Measurements from ENCODE around the gene DOCK1. TPM values are rescaled to one million over a fixed set of nuclear protein-coding genes. Genes with fewer than 3 reads are reported as not detected.

DOCK1 gene
- total RNA-seq, 1 experiment from 2014 or later: 82.2 TPM

GRCh38 chr10:127102176-127102575, 196.9 kb downstream of the DOCK1 start:
- H3K9me3 ChIP-seq: no peaks in the 10 kb centered on the region
- no peaks in the 10 kb centered on the region; the same call in 1 of the 2 replicates for H3K36me3 ChIP-seq (ENCODE audit: control insufficient read depth, insufficient read depth, low read length)
- TF ChIP-seq CTCF (IDR thresholded peaks at IDR 0.05; ENCODE audit: insufficient read depth in 1 of 2, low read depth in 1 of 2, low read length in 1 of 2, severe bottlenecking in 1 of 2, unreplicated experiment in 1 of 2): no peak
- H3K4me3 ChIP-seq (ENCODE audit: low read depth, low read length): no peak overlapping the region
- Mint-ChIP-seq H3K4me1 (ENCODE audit: low read depth, unreplicated experiment) (peaks cover 9% of the 10 kb centered on the region), H3K4me3 (ENCODE audit: unreplicated experiment) (no peak overlapping the region), H3K36me3 (ENCODE audit: insufficient read depth, unreplicated experiment) (peaks cover 27% of the 10 kb centered on the region), H3K27ac (ENCODE audit: unreplicated experiment) (no peak overlapping the region), H3K9me3 (ENCODE audit: unreplicated experiment) (no peaks in the 10 kb centered on the region), H3K27me3 (ENCODE audit: insufficient read depth, unreplicated experiment) (no peaks in the 10 kb centered on the region)
- ChIA-PET POLR2A (no interaction called here), CTCF (no interaction called here)
- peak in 1 of 2 experiments; percentile 65 for DNase-seq
- BruUV-seq (replicated peaks): no TSS peak
- intact Hi-C loops (cut with micrococcal nuclease; ENCODE audit: unreplicated experiment): no loop called here
- H3K4me1 ChIP-seq: no peaks in the 10 kb centered on the region
- no peaks in the 10 kb centered on the region for H3K27me3 ChIP-seq (replicated peaks; ENCODE audit: control insufficient read depth, insufficient read depth, low read length)

- no TSS peak for BruUV-seq (replicated peaks)
- Mint-ChIP-seq H3K4me3 (ENCODE audit: unreplicated experiment) (no peak overlapping the region), H3K4me1 (ENCODE audit: low read depth, unreplicated experiment) (no peaks in the 10 kb centered on the region), H3K9me3 (ENCODE audit: unreplicated experiment) (no peaks in the 10 kb centered on the region), H3K27ac (ENCODE audit: unreplicated experiment) (no peak overlapping the region), H3K36me3 (ENCODE audit: insufficient read depth, unreplicated experiment) (peaks cover 35% of the 10 kb centered on the region), H3K27me3 (ENCODE audit: insufficient read depth, unreplicated experiment) (no peaks in the 10 kb centered on the region)
- no peaks in the 10 kb centered on the region for H3K36me3 ChIP-seq (ENCODE audit: control insufficient read depth, insufficient read depth, low read length)
- intact Hi-C loops (cut with micrococcal nuclease; ENCODE audit: unreplicated experiment): no loop called here
- CTCF ChIA-PET: no interaction called here
- no peaks in the 10 kb centered on the region for H3K9me3 ChIP-seq
- no peak overlapping the region for H3K4me3 ChIP-seq (ENCODE audit: low read depth, low read length)
- no peaks in the 10 kb centered on the region for H3K4me1 ChIP-seq
- DNase-seq: no peak
- TF ChIP-seq CTCF (IDR thresholded peaks at IDR 0.05; ENCODE audit: insufficient read depth in 1 of 2, low read depth in 1 of 2, low read length in 1 of 2, severe bottlenecking in 1 of 2, unreplicated experiment in 1 of 2): no peak
- H3K27me3 ChIP-seq (replicated peaks; ENCODE audit: control insufficient read depth, insufficient read depth, low read length): no peaks in the 10 kb centered on the region
- POLR2A ChIA-PET: no interaction called here
Observed at GRCh38 chr10:127115100-127115499, 209.9 kb downstream of the DOCK1 start.

- Mint-ChIP-seq H3K9me3 (ENCODE audit: unreplicated experiment) (no peaks in the 10 kb centered on the region), H3K27me3 (ENCODE audit: insufficient read depth, unreplicated experiment) (no peaks in the 10 kb centered on the region), H3K27ac (ENCODE audit: unreplicated experiment) (no peak overlapping the region), H3K4me1 (ENCODE audit: low read depth, unreplicated experiment) (no peaks in the 10 kb centered on the region), H3K4me3 (ENCODE audit: unreplicated experiment) (no peak overlapping the region), H3K36me3 (ENCODE audit: insufficient read depth, unreplicated experiment) (peaks cover 30% of the 10 kb centered on the region)
- Histone ChIP-seq H3K9me3 (no peaks in the 10 kb centered on the region), H3K4me1 (no peaks in the 10 kb centered on the region), H3K27me3 (replicated peaks; ENCODE audit: control insufficient read depth, insufficient read depth, low read length) (no peaks in the 10 kb centered on the region), H3K36me3 (ENCODE audit: control insufficient read depth, insufficient read depth, low read length) (no peaks in the 10 kb centered on the region), H3K4me3 (ENCODE audit: low read depth, low read length) (no peak overlapping the region)
- TF ChIP-seq CTCF (IDR thresholded peaks at IDR 0.05; ENCODE audit: insufficient read depth in 1 of 2, low read depth in 1 of 2, low read length in 1 of 2, severe bottlenecking in 1 of 2, unreplicated experiment in 1 of 2): no peak
- BruUV-seq (replicated peaks): no TSS peak
- intact Hi-C loops (cut with micrococcal nuclease; ENCODE audit: unreplicated experiment): no loop called here
- ChIA-PET POLR2A (no interaction called here), CTCF (no interaction called here)
- peak in 1 of 2 experiments; percentile 76 for DNase-seq
Observed at GRCh38 chr10:127117125-127117524, 211.9 kb downstream of the DOCK1 start.
